Vagina (tissue), 2 donors: ENCODE data around the gene RASSF1. TPM values are rescaled to one million over a fixed set of nuclear protein-coding genes. Genes with fewer than 3 reads are reported as not detected.
A peak's percentile ranks its signal among the peaks of the same experiment; 100 is the strongest.

Source experiments
- DNase-seq, 2 donors: peaks; one replicate each; pipeline ENCODE4 v3.0.0-alpha.2; 2017; ENCODE audit errors: extremely low spot score in 2 of 2
- H3K27ac ChIP-seq: fragments of 200-600 bp; sonication (generic); one replicate; pipeline ENCODE4 v1.5.1; 2019
- H3K27me3 ChIP-seq: fragments of 200-600 bp; sonication (generic); one replicate; pipeline ENCODE4 v1.5.1; 2019
- H3K36me3 ChIP-seq, 2 donors: fragments of 200-600 bp; sonication (generic); one replicate each; pipeline ENCODE4 v1.5.1; 2017 to 2019
- H3K4me1 ChIP-seq: fragments of 200-600 bp; sonication (generic); one replicate; pipeline ENCODE4 v1.5.1; 2019
- H3K4me3 ChIP-seq, 2 donors: fragments of 200-600 bp; sonication (generic); 1 replicate in 1 of 2; 2 replicates in 1 of 2; pipeline ENCODE4 v1.5.1; 2016 to 2019
- H3K9me3 ChIP-seq: fragments of 200-600 bp; sonication (generic); one replicate; pipeline ENCODE4 v1.5.1; 2019
- POLR2A ChIP-seq, 2 donors: fragments of 450-650 bp; IDR thresholded peaks; one replicate each; pipeline ENCODE4 v1.6.1; 2017; ENCODE audit warnings: antibody characterized with exemption in 2 of 2, mild to moderate bottlenecking in 2 of 2, moderate library complexity in 2 of 2
- POLR2AphosphoS5 ChIP-seq, 2 donors: sonication (generic); formaldehyde crosslinking; IDR thresholded peaks; one replicate each; pipeline ENCODE4 v1.9.0; 2017; ENCODE audit warnings: antibody characterized with exemption in 2 of 2, mild to moderate bottlenecking in 2 of 2, low read depth in 1 of 2; ENCODE audit not compliant: insufficient read depth in 1 of 2
- intact Hi-C: fragments of 100-400 bp; cut with DNase I; formaldehyde crosslinking; loops from one replicate; pipeline ENCODE4 v1.15.1; 2023
- total RNA-seq: library from RNA; depleted of rRNA; stranded (reverse); fragments of >200 nt; gene quantifications from one replicate; pipeline ENCODE4 v1.2.3, GENCODE V29; 2016
- TF ChIP-seq, protein P1 (sequence below), 3 experiments: fragments of 450-650 bp in 2 of 3; fragments of 200-600 bp in 1 of 3; sonication (generic) in 1 of 3; IDR thresholded peaks; one replicate each; pipeline ENCODE4 v1.5.1; 2017 to 2019; ENCODE audit warnings: antibody characterized with exemption in 3 of 3, mild to moderate bottlenecking in 2 of 3, moderate library complexity in 2 of 3

RASSF1 gene
- total RNA-seq, 1 donor from 2014 or later = 69.0 TPM

DNA sequence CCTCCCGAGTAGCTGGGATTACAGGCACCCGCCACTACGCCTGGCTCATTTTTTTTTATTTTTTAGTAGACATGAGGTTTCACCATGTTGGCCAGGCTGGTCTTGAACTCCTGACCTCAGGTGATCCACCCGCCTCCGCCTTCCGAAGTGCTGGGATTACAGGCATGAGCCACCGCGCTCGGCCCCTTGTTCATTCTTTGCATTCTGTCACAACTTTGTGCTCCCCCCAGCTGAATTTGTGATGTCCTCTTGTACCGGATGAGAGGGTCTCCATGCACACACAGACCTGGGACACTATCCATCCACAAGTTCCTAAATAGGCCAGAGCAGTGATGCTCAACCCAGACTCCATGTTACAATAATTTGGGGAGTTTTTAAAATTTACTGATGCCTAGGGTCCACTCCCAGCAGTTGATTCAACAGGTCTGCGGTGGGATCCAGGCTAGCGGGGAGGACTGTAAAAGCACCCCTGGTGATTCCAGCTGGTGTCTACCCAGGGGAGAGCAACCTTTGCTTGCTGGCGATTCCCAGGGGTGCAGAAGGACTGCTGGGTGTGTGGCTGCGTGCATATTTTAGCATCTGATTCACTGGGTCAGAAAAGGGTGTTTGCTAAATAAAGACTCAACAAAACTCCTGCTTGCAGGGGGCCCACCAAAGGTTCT is 1.0 kb downstream of the RASSF1 start:
- no peak for TF ChIP-seq POLR2AphosphoS5 (IDR thresholded peaks at IDR 0.05; ENCODE audit: insufficient read depth in 1 of 2, low read depth in 1 of 2)
- TF ChIP-seq, protein P1, sequence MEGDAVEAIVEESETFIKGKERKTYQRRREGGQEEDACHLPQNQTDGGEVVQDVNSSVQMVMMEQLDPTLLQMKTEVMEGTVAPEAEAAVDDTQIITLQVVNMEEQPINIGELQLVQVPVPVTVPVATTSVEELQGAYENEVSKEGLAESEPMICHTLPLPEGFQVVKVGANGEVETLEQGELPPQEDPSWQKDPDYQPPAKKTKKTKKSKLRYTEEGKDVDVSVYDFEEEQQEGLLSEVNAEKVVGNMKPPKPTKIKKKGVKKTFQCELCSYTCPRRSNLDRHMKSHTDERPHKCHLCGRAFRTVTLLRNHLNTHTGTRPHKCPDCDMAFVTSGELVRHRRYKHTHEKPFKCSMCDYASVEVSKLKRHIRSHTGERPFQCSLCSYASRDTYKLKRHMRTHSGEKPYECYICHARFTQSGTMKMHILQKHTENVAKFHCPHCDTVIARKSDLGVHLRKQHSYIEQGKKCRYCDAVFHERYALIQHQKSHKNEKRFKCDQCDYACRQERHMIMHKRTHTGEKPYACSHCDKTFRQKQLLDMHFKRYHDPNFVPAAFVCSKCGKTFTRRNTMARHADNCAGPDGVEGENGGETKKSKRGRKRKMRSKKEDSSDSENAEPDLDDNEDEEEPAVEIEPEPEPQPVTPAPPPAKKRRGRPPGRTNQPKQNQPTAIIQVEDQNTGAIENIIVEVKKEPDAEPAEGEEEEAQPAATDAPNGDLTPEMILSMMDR (IDR thresholded peaks at IDR 0.05) = no peak
- no peak for TF ChIP-seq POLR2A (IDR thresholded peaks at IDR 0.05)
- Histone ChIP-seq H3K36me3 (no peaks in the 10 kb centered on the region), H3K4me1 (peaks cover 64% of the 10 kb centered on the region), H3K27me3 (no peaks in the 10 kb centered on the region), H3K4me3 (peak overlapping the region; percentile 51 to 60), H3K27ac (peak overlapping the region; percentile 99), H3K9me3 (no peaks in the 10 kb centered on the region)
- intact Hi-C loops = no loop called here
- no peak for DNase-seq

DNA sequence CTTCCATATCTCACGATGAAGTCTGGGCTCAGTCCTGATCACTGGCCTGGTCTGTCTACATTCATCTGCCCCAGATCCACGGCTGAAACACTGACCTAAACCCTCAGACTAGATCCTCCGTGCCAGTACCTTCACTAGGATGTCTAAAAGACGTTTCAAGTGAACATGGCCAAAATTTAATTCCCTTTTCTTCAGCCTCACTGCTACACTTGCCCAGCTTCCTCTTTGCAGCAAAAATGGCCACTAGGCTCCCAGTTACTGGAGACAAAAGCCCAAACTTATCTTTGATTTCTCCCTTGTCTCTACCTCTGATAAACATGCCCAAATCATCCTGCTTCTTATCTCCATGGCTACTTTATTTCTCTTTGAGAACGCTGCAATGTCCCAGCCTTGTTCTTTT is 1.7 kb downstream of the RASSF1 start:
- Histone ChIP-seq H3K27me3 (no peaks in the 10 kb centered on the region), H3K4me1 (peaks cover 70% of the 10 kb centered on the region), H3K9me3 (no peaks in the 10 kb centered on the region), H3K27ac (peak overlapping the region; percentile 99), H3K4me3 (peak overlapping the region in 1 of 2 donors; percentile 92), H3K36me3 (no peaks in the 10 kb centered on the region)
- TF ChIP-seq POLR2A (IDR thresholded peaks at IDR 0.05) (no peak), POLR2AphosphoS5 (IDR thresholded peaks at IDR 0.05; ENCODE audit: insufficient read depth in 1 of 2, low read depth in 1 of 2) (no peak)
- TF ChIP-seq, protein P1 (IDR thresholded peaks at IDR 0.05) = no peak
- no peak for DNase-seq
- intact Hi-C loops = no loop called here

DNA sequence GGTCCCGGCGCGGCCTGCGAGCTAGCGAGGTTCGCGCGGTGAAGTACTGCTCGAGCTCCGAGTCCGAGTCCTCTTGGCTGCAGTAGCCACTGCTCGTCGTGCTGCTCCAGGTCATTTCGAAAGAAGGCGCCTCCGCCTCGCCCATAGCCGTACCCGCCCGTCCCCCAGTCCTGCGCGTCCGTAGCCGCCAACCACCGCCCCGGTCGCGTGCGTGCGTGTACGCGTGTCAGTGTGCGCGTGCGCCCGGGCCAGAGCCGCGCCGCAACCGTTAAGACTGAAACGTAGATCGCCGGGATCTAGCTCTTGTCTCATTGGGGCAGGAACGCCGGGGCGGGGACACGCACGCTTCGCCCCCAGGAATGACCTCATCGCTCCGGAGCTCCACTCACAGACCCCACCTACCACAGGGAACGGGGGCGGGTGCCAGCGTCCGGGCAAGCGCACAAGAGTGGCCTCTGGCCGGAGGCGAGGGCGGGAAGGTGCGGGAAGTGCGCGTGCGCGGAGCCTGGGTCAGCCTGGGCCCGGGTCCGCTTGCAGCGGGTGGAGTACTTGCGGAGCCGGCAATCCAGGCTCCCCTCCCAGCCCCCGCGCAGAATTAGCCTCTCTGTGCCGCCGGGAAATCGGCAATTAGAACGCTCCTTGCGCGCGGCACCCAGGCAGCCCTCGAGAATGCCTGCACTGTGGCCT is 3.3 kb downstream of the RASSF1 start:
- no peaks in the 10 kb centered on the region for H3K36me3 ChIP-seq
- H3K27me3 ChIP-seq = no peaks in the 10 kb centered on the region
- peaks cover 82% of the 10 kb centered on the region for H3K4me1 ChIP-seq
- no peaks in the 10 kb centered on the region for H3K9me3 ChIP-seq
- H3K4me3 ChIP-seq = peak overlapping the region; percentile 83 to 92
- peak overlapping the region; percentile 99 for H3K27ac ChIP-seq
- TF ChIP-seq POLR2AphosphoS5 (IDR thresholded peaks at IDR 0.05; ENCODE audit: insufficient read depth in 1 of 2, low read depth in 1 of 2) (peak; percentile 97 to 98), POLR2A (IDR thresholded peaks at IDR 0.05) (peak; percentile 21 to 74)
- TF ChIP-seq, protein P1 (IDR thresholded peaks at IDR 0.05) = no peak
- peak in 1 of 2 donors; percentile 100 for DNase-seq
- intact Hi-C loops = no loop called here

DNA sequence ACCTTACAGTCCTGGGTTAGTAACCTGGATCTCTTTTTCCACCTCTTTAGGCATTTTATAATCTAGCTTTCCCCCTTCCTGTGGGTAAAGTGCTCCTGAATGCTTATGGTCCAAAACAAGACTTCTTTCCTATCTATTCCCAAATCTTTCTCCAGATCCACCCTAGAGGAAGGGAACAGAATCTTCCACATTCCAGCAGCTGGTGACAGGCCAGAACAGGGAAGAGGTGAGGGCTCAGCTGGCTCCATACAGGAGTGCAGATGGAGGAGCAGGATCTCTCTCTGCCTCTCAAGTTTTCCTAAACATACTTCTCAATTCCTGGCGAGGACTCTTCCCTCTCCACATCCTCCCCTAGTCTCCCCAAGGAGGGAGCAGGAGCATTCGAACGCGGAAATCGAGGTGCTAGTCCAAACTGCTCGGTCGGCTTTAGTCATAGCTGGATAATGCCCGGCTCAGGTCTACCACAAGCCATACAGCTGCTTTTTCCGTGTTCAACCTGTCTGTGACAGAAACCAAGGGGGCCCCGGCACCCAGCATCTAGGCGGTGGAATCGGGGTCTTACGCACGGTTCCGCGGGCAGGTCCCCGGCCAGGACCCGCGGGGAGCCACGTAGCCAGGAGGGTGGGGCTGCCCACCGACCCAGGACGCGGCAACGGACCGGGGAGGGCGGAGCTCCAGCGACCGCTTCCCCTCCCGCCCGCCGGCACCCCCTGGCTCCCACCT is 4.0 kb downstream of the RASSF1 start:
- peaks cover 80% of the 10 kb centered on the region for H3K4me1 ChIP-seq
- peaks cover 0 to 5% of the 10 kb centered on the region in 2 donors for H3K36me3 ChIP-seq
- intact Hi-C loops = no loop called here
- H3K4me3 ChIP-seq = peak overlapping the region; percentile 83 to 92
- TF ChIP-seq, protein P1 (IDR thresholded peaks at IDR 0.05) = no peak
- no peak for TF ChIP-seq POLR2A (IDR thresholded peaks at IDR 0.05)
- no peak for TF ChIP-seq POLR2AphosphoS5 (IDR thresholded peaks at IDR 0.05; ENCODE audit: insufficient read depth in 1 of 2, low read depth in 1 of 2)
- H3K9me3 ChIP-seq = no peaks in the 10 kb centered on the region
- no peak for DNase-seq
- H3K27me3 ChIP-seq = no peaks in the 10 kb centered on the region
- peak overlapping the region; percentile 99 for H3K27ac ChIP-seq
